GM21526 (cell line): ENCODE data around the gene EEF1E1.
"Not testable (repeated sequence)": the region's sequence is repeated elsewhere in the genome, so short reads cannot be mapped to it uniquely, and the experiment has no call there.

ENCODE experiments used
- ATAC-seq: cut with Tn5 transposase; IDR thresholded peaks from one replicate; pipeline ENCODE4 v1.9.1; 2021; ENCODE audit warnings: moderate library complexity; ENCODE audit not compliant: unreplicated experiment, low FRiP score

The EEF1E1 gene

GRCh38 chr6:8064638-8065518, 37.5 kb downstream of the EEF1E1 start:
- peak; percentile 0 for ATAC-seq

GRCh38 chr6:8063761-8064637, 38.3 kb downstream of the EEF1E1 start, which contains the start of gene BLOC1S5:
Gene BLOC1S5 (minus strand): TSS chr6:8064389. CDS start chr6:8064376, 13 bp downstream.
- peak; percentile 90 for ATAC-seq

- no peak for ATAC-seq
Measured at GRCh38 chr6:8061736-8062135, 40.6 kb downstream of the EEF1E1 start.

GRCh38 chr6:8060346-8060745, 42.0 kb downstream of the EEF1E1 start:
- no peak for ATAC-seq

- no peak for ATAC-seq
Measured at GRCh38 chr6:8059129-8059528, 43.2 kb downstream of the EEF1E1 start.

- ATAC-seq = no peak
Measured at GRCh38 chr6:8057793-8058192, 44.6 kb downstream of the EEF1E1 start.

GRCh38 chr6:8057263-8057662, 45.1 kb downstream of the EEF1E1 start:
- no peak for ATAC-seq

GRCh38 chr6:8054276-8054675, 48.1 kb downstream of the EEF1E1 start:
- ATAC-seq = no peak

GRCh38 chr6:8047541-8048292, 54.6 kb downstream of the EEF1E1 start:
- ATAC-seq = no peak

GRCh38 chr6:8045769-8046168, 56.6 kb downstream of the EEF1E1 start:
- not testable (repeated sequence) for ATAC-seq

GRCh38 chr6:8043221-8043620, 59.1 kb downstream of the EEF1E1 start:
- no peak for ATAC-seq

GRCh38 chr6:8041913-8042583, 60.3 kb downstream of the EEF1E1 start:
- ATAC-seq = no peak

GRCh38 chr6:8034107-8034506, 68.2 kb downstream of the EEF1E1 start:
- ATAC-seq = not testable (repeated sequence)

- ATAC-seq = no peak
Measured at GRCh38 chr6:8030920-8031319, 71.4 kb downstream of the EEF1E1 start.
